K562 (cell line): ENCODE data around the gene KAZN. TPM values are rescaled to one million over a fixed set of nuclear protein-coding genes. Genes with fewer than 3 reads are reported as not detected.

Experiments
- ATAC-seq: fragments of 200-7000 bp; cut with Tn5 transposase; 3 replicates; pipeline ENCODE4 v1.9.1; 2020; ENCODE audit warnings: moderate library complexity
- BruUV-seq: library from RNA; stranded (reverse); fragments of 400-500 nt; replicated peaks from 2 replicates; lab custom pipeline; 2021; lab: Mats Ljungman, UMichigan
- CTCF ChIA-PET: fragments of 300-600 bp; formaldehyde crosslinking; extraction: SDS; loops from one replicate; lab custom pipeline; 2021; ENCODE audit warnings: low intra/inter-chr PET ratio; lab: Yijun Ruan, JAX
- POLR2A ChIA-PET: fragments of 300-600, 350-650 bp; sonication (Branson Sonifier 250); formaldehyde crosslinking; extraction: SDS; loops from one replicate; lab custom pipeline; 2021; ENCODE audit warnings: antibody characterized with exemption, inconsistent platforms; lab: Yijun Ruan, JAX
- DNase-seq, 4 experiments: peaks; one replicate each; pipeline versions ENCODE4 v3.0.0 to v3.0.0-alpha.2; 2011 to 2018; ENCODE audit warnings: low spot score in 3 of 4, mixed read lengths in 3 of 4; ENCODE audit errors: extremely low read depth in 1 of 4
- FAIRE-seq: peaks from 2 replicates; lab custom pipeline; 2011; peaks lifted over from hg19 to GRCh38; lab: Jason Lieb, UNC
- H2AFZ ChIP-seq: 2 replicates; pipeline ENCODE4 v1.6.0; 2011; ENCODE audit warnings: low read depth, low read length, control low read depth, inconsistent platforms
- H3K27ac ChIP-seq: fragments of 200-600 bp; 3 replicates; pipeline ENCODE4 v1.8.0; 2011; ENCODE audit warnings: low read depth, mild to moderate bottlenecking, control low read depth, inconsistent platforms, low read length, moderate library complexity, mixed read lengths; ENCODE audit errors: extremely low read depth
- H3K27me3 ChIP-seq, 2 experiments: fragments of 300-600 bp in 1 of 2; 2 replicates in 1 of 2; 3 replicates in 1 of 2; pipeline versions ENCODE4 v1.6.0 to v1.8.0; 2011; ENCODE audit warnings: inconsistent platforms in 2 of 2, low read length in 2 of 2, mild to moderate bottlenecking in 1 of 2, mixed read lengths in 1 of 2, moderate library complexity in 1 of 2; ENCODE audit not compliant: control insufficient read depth in 2 of 2, insufficient read depth in 2 of 2
- H3K36me3 ChIP-seq: fragments of 300-600 bp; 3 replicates; pipeline ENCODE4 v1.8.0; 2011; ENCODE audit warnings: mild to moderate bottlenecking, low read length, inconsistent platforms; ENCODE audit not compliant: control insufficient read depth, insufficient read depth
- H3K4me1 ChIP-seq, 2 experiments: fragments of 200-600 bp in 1 of 2; replicated peaks in 1 of 2; 2 replicates in 1 of 2; 3 replicates in 1 of 2; pipeline versions ENCODE4 v1.5.1 to v1.8.0; 2011; ENCODE audit warnings: inconsistent platforms in 2 of 2, low read length in 2 of 2, mild to moderate bottlenecking in 1 of 2, mixed read lengths in 1 of 2, moderate library complexity in 1 of 2; ENCODE audit not compliant: control insufficient read depth in 2 of 2, insufficient read depth in 2 of 2
- H3K4me2 ChIP-seq: 2 replicates; pipeline ENCODE4 v1.6.1; 2011; ENCODE audit warnings: low read length, control low read depth, inconsistent platforms, mixed read lengths; ENCODE audit not compliant: insufficient read depth
- H3K4me3 ChIP-seq: fragments of 200-600 bp; sonication (generic), shearing (Covaris generic); 2 replicates; pipeline ENCODE4 v1.5.1; 2016; ENCODE audit warnings: control low read depth, inconsistent platforms
- H3K79me2 ChIP-seq: fragments of 200-600 bp; 3 replicates; pipeline ENCODE4 v1.8.0; 2011; ENCODE audit warnings: low read length, inconsistent platforms; ENCODE audit not compliant: control insufficient read depth, insufficient read depth
- H3K9ac ChIP-seq, 2 experiments: 2 replicates each; pipeline versions ENCODE4 v1.6.0 to v1.6.1; 2011; ENCODE audit warnings: low read depth in 2 of 2, low read length in 2 of 2, control low read depth in 1 of 2, inconsistent platforms in 1 of 2, mild to moderate bottlenecking in 1 of 2, mixed read lengths in 1 of 2; ENCODE audit not compliant: insufficient read depth in 1 of 2
- H3K9me1 ChIP-seq: one replicate; pipeline ENCODE4 v1.6.0; 2011; ENCODE audit warnings: inconsistent platforms, mild to moderate bottlenecking, low read length, moderate library complexity; ENCODE audit not compliant: control insufficient read depth, insufficient read depth
- H3K9me3 ChIP-seq: replicated peaks from 2 replicates; pipeline ENCODE4 v1.5.1; 2011; ENCODE audit warnings: low read depth, low read length, inconsistent platforms; ENCODE audit not compliant: control insufficient read depth, insufficient read depth
- H4K20me1 ChIP-seq: replicated peaks from 2 replicates; pipeline ENCODE4 v1.6.1; 2011; ENCODE audit warnings: low read length, inconsistent platforms, mixed read lengths; ENCODE audit not compliant: control insufficient read depth, insufficient read depth
- CBFA2T3 ChIP-seq: fragments of 450-650 bp; IDR thresholded peaks from 2 replicates; pipeline ENCODE4 v1.6.1; 2017
- FOXP1 ChIP-seq: sonication (generic); formaldehyde crosslinking; IDR thresholded peaks from 2 replicates; pipeline ENCODE4 v1.8.0; 2022; ENCODE audit warnings: mild to moderate bottlenecking, missing genetic modification reagents
- ILF3 ChIP-seq: fragments of 450-650 bp; IDR thresholded peaks from 2 replicates; pipeline ENCODE4 v1.6.1; 2018; ENCODE audit warnings: antibody characterized with exemption, mild to moderate bottlenecking, moderate library complexity, borderline replicate concordance
- NELFE ChIP-seq: IDR thresholded peaks from 2 replicates; pipeline ENCODE4 v1.6.1; 2011; ENCODE audit warnings: mild to moderate bottlenecking; ENCODE audit not compliant: insufficient read depth, insufficient read length
- RUNX1 ChIP-seq: sonication (generic); IDR thresholded peaks from 2 replicates; pipeline ENCODE4 v1.6.1; 2016; ENCODE audit warnings: antibody characterized with exemption, low read depth
- SAFB ChIP-seq: fragments of 200-400 bp; formaldehyde crosslinking; IDR thresholded peaks from 2 replicates; pipeline ENCODE4 v1.6.1; 2017; ENCODE audit warnings: low read depth, low read length, borderline replicate concordance
- SMARCE1 ChIP-seq: fragments of 450-650 bp; IDR thresholded peaks from 2 replicates; pipeline ENCODE4 v1.7.1; 2016; ENCODE audit warnings: mild to moderate bottlenecking
- STAT6 ChIP-seq: sonication (generic); formaldehyde crosslinking; IDR thresholded peaks from 2 replicates; pipeline ENCODE4 v1.8.1; 2023; ENCODE audit warnings: mild to moderate bottlenecking, missing genetic modification reagents
- TCF3 ChIP-seq: sonication (generic); formaldehyde crosslinking; IDR thresholded peaks from 2 replicates; pipeline ENCODE4 v1.4.0; 2020; ENCODE audit warnings: mild to moderate bottlenecking, missing genetic modification reagents
- U2AF1 ChIP-seq: fragments of 200-400 bp; formaldehyde crosslinking; optimal IDR thresholded peaks from 2 replicates; pipeline ENCODE3; 2017; ENCODE audit warnings: mild to moderate bottlenecking, low read depth, low read length, moderate library complexity
- ZNF561 ChIP-seq: fragments of 450-650 bp; formaldehyde crosslinking; conservative IDR thresholded peaks from 2 replicates; pipeline ENCODE4 v1.4.0; 2020; ENCODE audit warnings: mild to moderate bottlenecking, moderate library complexity
- ZNF764 ChIP-seq: fragments of 250-450 bp; sonication (Bioruptor Pico); IDR thresholded peaks from 2 replicates; pipeline ENCODE4 v1.4.0; 2020; ENCODE audit warnings: low read depth, mild to moderate bottlenecking, moderate library complexity
- ZSCAN32 ChIP-seq: fragments of 450-650 bp; formaldehyde crosslinking; IDR thresholded peaks from 2 replicates; pipeline ENCODE4 v1.4.0; 2020; ENCODE audit warnings: mild to moderate bottlenecking, moderate library complexity
- WGBS: fragments of 100-300 bp; shearing (Covaris generic); methylation state at CpG from one replicate; pipeline ENCODE4 v1.1.6; 2016; ENCODE audit warnings: low coverage, mixed read lengths; ENCODE audit not compliant: insufficient coverage; ENCODE audit errors: missing lambda C conversion rate; 5-methylcytosine and 5-hydroxymethylcytosine counted together
- in situ Hi-C: fragments of 300-500 bp; cut with MboI; formaldehyde crosslinking; loops from 4 replicates; pipeline ENCODE4 v1.15.0; 2018; ENCODE audit warnings: inconsistent platforms, mixed read lengths
- intact Hi-C: fragments of 100-400 bp; cut with micrococcal nuclease; formaldehyde crosslinking; loops from 2 replicates; pipeline ENCODE4 v1.14.2; 2022
- polyA plus RNA-seq, 8 experiments: library from polyadenylated mRNA; depleted of rRNA in 4 of 8; stranded (reverse) in 5 of 8; unstranded in 3 of 8; fragments of >200 nt; fragmentation: Nextera tagmentation in 2 of 8; fragmentation: Illumina TruSeq in 1 of 8; extraction: Ambion mirVana in 2 of 8; extraction: Trizol in 1 of 8; gene quantifications; 2 replicates each; pipeline versions ENCODE4 v1.2.1 to v1.2.3, GENCODE V29; 2011 to 2014; ENCODE audit warnings: inconsistent platforms in 1 of 8, missing spikeins in 1 of 8
- total RNA-seq, 7 experiments: library from RNA; depleted of rRNA in 6 of 7; stranded (reverse); fragments of >200 nt in 6 of 7; fragmentation: Illumina TruSeq in 2 of 7; extraction: Trizol in 2 of 7; gene quantifications; 2 replicates each; pipeline versions ENCODE4 v1.2.1 to v1.2.3, GENCODE V29; 2011 to 2021; ENCODE audit warnings: low replicate concordance in 1 of 7

Gene KAZN
- total and polyA plus RNA-seq, 9 of the 15 experiments (the other 6 are each of a cell fraction or from before 2014, with no cell fraction given) = 2.1 to 21.6 (median 5.4) TPM

GRCh38 chr1:14962407-14962806 is 363.9 kb downstream of the KAZN start:
- no peaks in the 10 kb centered on the region for H3K9me1 ChIP-seq
- H3K4me2 ChIP-seq = no peak overlapping the region
- DNase-seq = no peak
- no TSS peak for BruUV-seq
- H3K9me3 ChIP-seq = no peaks in the 10 kb centered on the region
- H3K27me3 ChIP-seq = no peaks in the 10 kb centered on the region; a peak in 1 of 5 replicates
- WGBS = 87% methylated on average over 7 of the region's 7 CpGs
- FAIRE-seq = no peak
- H3K9ac ChIP-seq = no peak overlapping the region
- no peaks in the 10 kb centered on the region for H4K20me1 ChIP-seq
- ATAC-seq = no peak
- peaks cover 0 to 10% of the 10 kb centered on the region in 2 experiments; a peak in 1 of 5 replicates for H3K4me1 ChIP-seq
- in situ Hi-C loops = no loop called here
- no peak overlapping the region for H3K27ac ChIP-seq
- TF ChIP-seq ILF3 (no peak), U2AF1 (no peak), SAFB (no peak), ZSCAN32 (CRISPR knock-in tag) (no peak), ZNF561 (CRISPR knock-in tag) (no peak), FOXP1 (no peak), SMARCE1 (no peak), NELFE (no peak), RUNX1 (no peak), ZNF764 (CRISPR knock-in tag) (no peak), TCF3 (CRISPR knock-in tag) (no peak), STAT6 (no peak), CBFA2T3 (no peak)
- TF ChIP-seq, all 486 proteins: peak for 0
- intact Hi-C loops = no loop called here
- H3K36me3 ChIP-seq = peaks cover 29% of the 10 kb centered on the region; the same call in 2 of the 3 replicates
- ChIA-PET CTCF (no interaction called here), POLR2A (interaction anchor here (0.6 to 1.1 kb wide), 5 partner anchors 10 to 216 kb away, joined by 3 to 5 read pairs (median 4); no protein-coding TSS in a partner anchor)
- no peak overlapping the region for H2AFZ ChIP-seq
- no peaks in the 10 kb centered on the region for H3K79me2 ChIP-seq
- no peak overlapping the region for H3K4me3 ChIP-seq
